ENCODE measurements around the gene LIN9.

Gene LIN9

DNA sequence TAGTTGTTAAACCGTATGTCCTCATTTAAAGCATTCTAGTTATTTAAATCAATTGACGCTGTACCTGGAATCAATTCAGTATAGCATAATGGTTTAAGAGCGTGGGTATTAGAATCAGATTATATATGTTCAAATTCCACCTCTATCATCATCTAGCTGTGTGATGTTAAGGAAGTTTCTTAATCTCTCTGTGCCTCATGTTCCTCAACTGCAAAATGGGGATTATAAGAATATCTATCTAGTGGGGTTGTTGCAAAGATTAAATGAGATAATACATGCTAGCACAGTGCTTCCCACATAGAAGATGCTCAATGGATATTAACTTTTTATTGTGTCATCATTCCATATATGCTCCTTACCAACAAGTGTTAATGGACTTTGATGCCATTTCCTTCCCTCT, 69.5 kb downstream of the LIN9 start:
- WGBS (ENCODE audit: insufficient coverage, insufficient read length), result no CpG with 5 or more reads among the region's 3 CpGs
- no peak for DNase-seq (ENCODE audit: low read depth, low spot score)
- Histone ChIP-seq H3K4me3 (ENCODE audit: low read length) (no peak overlapping the region), H3K27ac (ENCODE audit: low read length) (no peak overlapping the region), H3K27me3 (ENCODE audit: control insufficient read depth, insufficient read depth, low read length) (no peaks in the 10 kb centered on the region), H3K4me1 (ENCODE audit: control insufficient read depth, insufficient read depth, low read length) (no peaks in the 10 kb centered on the region), H3K36me3 (ENCODE audit: control insufficient read depth, insufficient read depth, low read length) (no peaks in the 10 kb centered on the region), H3K9me3 (ENCODE audit: control insufficient read depth, insufficient read depth, low read length) (no peaks in the 10 kb centered on the region)

- Histone ChIP-seq H3K4me1 (ENCODE audit: control insufficient read depth, insufficient read depth, low read length) (no peaks in the 10 kb centered on the region), H3K36me3 (ENCODE audit: control insufficient read depth, insufficient read depth, low read length) (no peaks in the 10 kb centered on the region), H3K4me3 (ENCODE audit: low read length) (no peak overlapping the region), H3K27ac (ENCODE audit: low read length) (no peak overlapping the region), H3K27me3 (ENCODE audit: control insufficient read depth, insufficient read depth, low read length) (no peaks in the 10 kb centered on the region), H3K9me3 (ENCODE audit: control insufficient read depth, insufficient read depth, low read length) (no peaks in the 10 kb centered on the region)
- no CpG with 5 or more reads among the region's 1 CpG for WGBS (ENCODE audit: insufficient coverage, insufficient read length)
- DNase-seq (ENCODE audit: low read depth, low spot score), result no peak
Observed at GRCh38 chr1:226236826-226237225, 72.1 kb downstream of the LIN9 start.

GRCh38 chr1:226233806-226234205, 75.2 kb downstream of the LIN9 start:
- no peaks in the 10 kb centered on the region for H3K4me1 ChIP-seq (ENCODE audit: control insufficient read depth, insufficient read depth, low read length)
- no peak overlapping the region for H3K4me3 ChIP-seq (ENCODE audit: low read length)
- H3K9me3 ChIP-seq (ENCODE audit: control insufficient read depth, insufficient read depth, low read length), result no peaks in the 10 kb centered on the region
- WGBS (ENCODE audit: insufficient coverage, insufficient read length), result no CpG with 5 or more reads among the region's 3 CpGs
- no peaks in the 10 kb centered on the region for H3K27me3 ChIP-seq (ENCODE audit: control insufficient read depth, insufficient read depth, low read length)
- H3K36me3 ChIP-seq (ENCODE audit: control insufficient read depth, insufficient read depth, low read length), result no peaks in the 10 kb centered on the region
- H3K27ac ChIP-seq (ENCODE audit: low read length), result no peak overlapping the region
- no peak for DNase-seq (ENCODE audit: low read depth, low spot score)

GRCh38 chr1:226233293-226233692, 75.7 kb downstream of the LIN9 start:
- Histone ChIP-seq H3K36me3 (ENCODE audit: control insufficient read depth, insufficient read depth, low read length) (no peaks in the 10 kb centered on the region), H3K4me3 (ENCODE audit: low read length) (no peak overlapping the region), H3K9me3 (ENCODE audit: control insufficient read depth, insufficient read depth, low read length) (no peaks in the 10 kb centered on the region), H3K4me1 (ENCODE audit: control insufficient read depth, insufficient read depth, low read length) (no peaks in the 10 kb centered on the region), H3K27ac (ENCODE audit: low read length) (no peak overlapping the region), H3K27me3 (ENCODE audit: control insufficient read depth, insufficient read depth, low read length) (no peaks in the 10 kb centered on the region)
- no peak for DNase-seq (ENCODE audit: low read depth, low spot score)
- no CpG with 5 or more reads among the region's 6 CpGs for WGBS (ENCODE audit: insufficient coverage, insufficient read length)

DNA sequence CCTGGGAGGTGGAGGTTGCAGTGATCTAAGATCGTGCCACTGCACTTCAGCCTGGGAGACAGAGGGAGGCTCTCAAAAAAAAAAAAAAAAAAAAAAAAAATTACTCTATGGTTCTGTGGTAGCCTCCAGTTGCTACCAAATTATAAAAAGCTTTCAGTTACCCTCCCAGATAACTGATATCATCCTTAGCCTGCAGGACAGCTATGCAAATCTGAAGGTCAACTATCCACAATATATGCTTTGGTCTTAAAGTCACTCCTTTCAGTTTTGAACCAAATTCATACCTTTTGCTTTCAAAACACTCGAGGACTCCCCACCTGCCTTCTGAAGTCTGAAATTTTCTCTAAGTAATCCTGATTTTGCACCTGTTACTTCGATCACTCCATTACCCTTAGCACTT, 82.4 kb downstream of the LIN9 start:
- DNase-seq (ENCODE audit: low read depth, low spot score), result no peak
- no peak overlapping the region for H3K27ac ChIP-seq (ENCODE audit: low read length)
- WGBS (ENCODE audit: insufficient coverage, insufficient read length), result no CpG with 5 or more reads among the region's 3 CpGs
- no peaks in the 10 kb centered on the region for H3K4me1 ChIP-seq (ENCODE audit: control insufficient read depth, insufficient read depth, low read length)
- no peaks in the 10 kb centered on the region for H3K9me3 ChIP-seq (ENCODE audit: control insufficient read depth, insufficient read depth, low read length)
- H3K4me3 ChIP-seq (ENCODE audit: low read length), result no peak overlapping the region
- H3K36me3 ChIP-seq (ENCODE audit: control insufficient read depth, insufficient read depth, low read length), result no peaks in the 10 kb centered on the region
- no peaks in the 10 kb centered on the region for H3K27me3 ChIP-seq (ENCODE audit: control insufficient read depth, insufficient read depth, low read length)

DNA sequence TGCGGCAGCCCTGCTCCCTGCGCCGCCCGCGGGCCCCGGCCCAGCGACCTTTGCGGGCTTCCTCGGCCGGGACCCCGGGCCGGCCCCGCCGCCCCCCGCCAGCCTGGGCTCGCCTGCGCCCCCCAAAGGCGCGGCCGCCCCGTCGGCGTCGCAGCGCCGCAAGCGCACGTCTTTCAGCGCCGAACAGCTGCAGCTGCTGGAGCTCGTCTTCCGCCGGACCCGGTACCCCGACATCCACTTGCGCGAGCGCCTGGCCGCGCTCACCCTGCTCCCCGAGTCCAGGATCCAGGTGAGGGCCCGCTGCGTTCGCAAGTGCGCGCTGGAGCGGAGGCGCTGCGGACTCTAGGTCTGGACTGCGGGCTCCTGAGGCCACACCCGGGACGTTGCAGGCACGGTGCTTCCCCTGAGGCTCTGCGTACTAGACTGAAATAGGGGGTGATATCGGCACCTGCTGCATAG, 85.1 kb downstream of the LIN9 start:
- no CpG with 5 or more reads among the region's 55 CpGs for WGBS (ENCODE audit: insufficient coverage, insufficient read length)
- peak overlapping the region; percentile 55; the same call in 1 of the 2 replicates for H3K4me3 ChIP-seq (ENCODE audit: low read length)
- no peaks in the 10 kb centered on the region for H3K36me3 ChIP-seq (ENCODE audit: control insufficient read depth, insufficient read depth, low read length)
- no peaks in the 10 kb centered on the region for H3K4me1 ChIP-seq (ENCODE audit: control insufficient read depth, insufficient read depth, low read length)
- H3K27me3 ChIP-seq (ENCODE audit: control insufficient read depth, insufficient read depth, low read length), result no peaks in the 10 kb centered on the region
- no peaks in the 10 kb centered on the region for H3K9me3 ChIP-seq (ENCODE audit: control insufficient read depth, insufficient read depth, low read length)
- DNase-seq (ENCODE audit: low read depth, low spot score), result no peak
- no peak overlapping the region for H3K27ac ChIP-seq (ENCODE audit: low read length)

DNA sequence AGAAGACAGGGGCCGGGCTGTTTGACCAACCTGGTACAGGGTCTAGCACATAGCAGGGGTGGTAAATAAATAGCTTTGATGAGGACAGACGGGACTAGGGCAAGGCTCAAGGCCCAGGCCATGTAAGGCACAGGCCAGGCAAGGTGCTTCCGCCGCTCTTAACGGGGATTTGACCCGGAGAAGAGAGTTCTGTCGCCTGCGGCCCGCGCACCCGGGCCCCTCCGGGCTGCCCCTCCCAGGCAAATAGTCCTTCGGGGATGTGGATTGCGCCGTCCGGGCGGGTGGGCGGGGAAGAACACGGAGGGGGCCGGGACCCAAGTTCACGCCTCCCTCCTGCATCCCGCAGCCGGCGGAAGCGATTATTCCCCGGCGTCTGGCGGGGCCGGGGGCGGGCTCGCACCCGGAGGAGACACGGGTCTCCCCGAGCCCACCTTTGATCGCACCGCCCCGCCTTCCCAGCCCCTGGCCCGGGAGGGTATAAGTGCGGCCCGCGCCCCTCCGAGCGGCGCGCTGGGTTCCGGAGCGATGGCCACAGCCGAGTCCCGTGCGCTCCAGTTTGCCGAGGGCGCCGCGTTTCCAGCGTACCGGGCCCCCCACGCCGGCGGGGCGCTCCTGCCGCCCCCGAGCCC, 85.7 kb downstream of the LIN9 start, which contains the start of gene MIXL1:
MIXL1 (plus strand) TSS at position 508 of the 629 bp plus-strand sequence; CDS start at position 526, 18 bp downstream.
- H3K27ac ChIP-seq (ENCODE audit: low read length), result no peak within 1 kb of the TSS
- H3K9me3 ChIP-seq (ENCODE audit: control insufficient read depth, insufficient read depth, low read length), result no peaks in the 10 kb centered on the region
- H3K27me3 ChIP-seq (ENCODE audit: control insufficient read depth, insufficient read depth, low read length), result no peaks in the 10 kb centered on the region
- no peak for DNase-seq (ENCODE audit: low read depth, low spot score)
- H3K4me3 ChIP-seq (ENCODE audit: low read length), result peak within 1 kb of the TSS; percentile 55; the same call in 1 of the 2 replicates
- H3K4me1 ChIP-seq (ENCODE audit: control insufficient read depth, insufficient read depth, low read length), result no peaks in the 10 kb centered on the region
- H3K36me3 ChIP-seq (ENCODE audit: control insufficient read depth, insufficient read depth, low read length), result no peaks in the 10 kb centered on the region
- WGBS (ENCODE audit: insufficient coverage, insufficient read length), result no CpG with 5 or more reads among the region's 62 CpGs

- no peak for DNase-seq (ENCODE audit: low read depth, low spot score)
- WGBS (ENCODE audit: insufficient coverage, insufficient read length), result no CpG with 5 or more reads among the region's 10 CpGs
- H3K9me3 ChIP-seq (ENCODE audit: control insufficient read depth, insufficient read depth, low read length), result no peaks in the 10 kb centered on the region
- H3K36me3 ChIP-seq (ENCODE audit: control insufficient read depth, insufficient read depth, low read length), result no peaks in the 10 kb centered on the region
- H3K4me3 ChIP-seq (ENCODE audit: low read length), result no peak overlapping the region; the same call in 1 of the 2 replicates
- H3K27ac ChIP-seq (ENCODE audit: low read length), result no peak overlapping the region
- no peaks in the 10 kb centered on the region for H3K4me1 ChIP-seq (ENCODE audit: control insufficient read depth, insufficient read depth, low read length)
- H3K27me3 ChIP-seq (ENCODE audit: control insufficient read depth, insufficient read depth, low read length), result no peaks in the 10 kb centered on the region
Observed at GRCh38 chr1:226222686-226223085, 86.3 kb downstream of the LIN9 start.

DNA sequence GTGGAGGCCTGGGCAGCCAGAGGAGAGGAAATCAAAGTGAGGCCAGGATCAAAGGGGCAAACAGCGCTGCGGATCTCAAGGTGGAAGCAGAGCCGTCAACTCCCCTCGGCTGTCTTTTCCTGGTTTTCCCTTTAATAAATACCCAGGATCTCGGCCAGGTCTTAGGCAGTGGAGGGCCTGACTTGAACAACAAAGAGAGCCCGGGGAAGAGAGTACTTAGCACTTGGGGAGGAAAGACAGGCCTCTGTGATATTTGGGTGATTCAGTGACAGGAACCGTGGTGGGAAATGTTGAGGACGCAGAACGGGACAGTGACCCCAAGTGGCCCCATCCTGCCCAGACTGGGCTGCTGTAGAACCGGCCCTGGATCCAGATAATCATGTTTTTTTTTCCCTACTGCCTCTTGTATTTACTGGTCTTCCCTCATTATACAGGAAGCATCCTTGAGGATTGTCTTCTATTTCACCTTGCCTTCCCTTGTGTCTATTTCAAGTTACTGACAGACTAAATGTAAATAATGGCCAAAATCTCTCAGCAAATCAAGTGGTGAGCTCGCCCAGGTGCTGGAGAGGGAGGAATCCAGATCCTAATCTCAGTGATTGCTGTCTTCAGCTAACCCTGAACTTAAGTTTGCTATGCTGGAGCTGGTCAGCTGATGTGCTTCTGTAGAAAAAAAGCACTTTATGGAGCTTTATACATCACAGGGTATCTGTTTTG, 88.3 kb downstream of the LIN9 start:
- H3K4me1 ChIP-seq (ENCODE audit: control insufficient read depth, insufficient read depth, low read length), result no peaks in the 10 kb centered on the region
- WGBS (ENCODE audit: insufficient coverage, insufficient read length), result no CpG with 5 or more reads among the region's 11 CpGs
- H3K27me3 ChIP-seq (ENCODE audit: control insufficient read depth, insufficient read depth, low read length), result no peaks in the 10 kb centered on the region
- H3K36me3 ChIP-seq (ENCODE audit: control insufficient read depth, insufficient read depth, low read length), result no peaks in the 10 kb centered on the region
- H3K27ac ChIP-seq (ENCODE audit: low read length), result no peak overlapping the region
- no peak for DNase-seq (ENCODE audit: low read depth, low spot score)
- H3K9me3 ChIP-seq (ENCODE audit: control insufficient read depth, insufficient read depth, low read length), result no peaks in the 10 kb centered on the region
- H3K4me3 ChIP-seq (ENCODE audit: low read length), result no peak overlapping the region

GRCh38 chr1:226217273-226217672, 91.7 kb downstream of the LIN9 start:
- no peak overlapping the region for H3K4me3 ChIP-seq (ENCODE audit: low read length)
- no peaks in the 10 kb centered on the region for H3K36me3 ChIP-seq (ENCODE audit: control insufficient read depth, insufficient read depth, low read length)
- H3K9me3 ChIP-seq (ENCODE audit: control insufficient read depth, insufficient read depth, low read length), result no peaks in the 10 kb centered on the region
- DNase-seq (ENCODE audit: low read depth, low spot score), result no peak
- H3K27me3 ChIP-seq (ENCODE audit: control insufficient read depth, insufficient read depth, low read length), result no peaks in the 10 kb centered on the region
- no CpG with 5 or more reads among the region's 10 CpGs for WGBS (ENCODE audit: insufficient coverage, insufficient read length)
- peaks cover 2% of the 10 kb centered on the region; the same call in 1 of the 2 replicates for H3K4me1 ChIP-seq (ENCODE audit: control insufficient read depth, insufficient read depth, low read length)
- H3K27ac ChIP-seq (ENCODE audit: low read length), result no peak overlapping the region
